Astrocyte (in vitro differentiated cells and primary cell): ENCODE results near the gene PPP2R2D.

Experiments
- CTCF ChIP-seq: IDR thresholded peaks from 2 replicates; pipeline ENCODE4 v1.5.1; 2011; ENCODE audit warnings: low read depth, mild to moderate bottlenecking, inconsistent platforms, low read length, moderate library complexity; ENCODE audit not compliant: insufficient read depth
- EZH2 ChIP-seq: IDR thresholded peaks from 2 replicates; pipeline ENCODE4 v1.6.1; 2012; ENCODE audit warnings: mild to moderate bottlenecking, low read length, inconsistent platforms; ENCODE audit not compliant: insufficient read depth

DNA sequence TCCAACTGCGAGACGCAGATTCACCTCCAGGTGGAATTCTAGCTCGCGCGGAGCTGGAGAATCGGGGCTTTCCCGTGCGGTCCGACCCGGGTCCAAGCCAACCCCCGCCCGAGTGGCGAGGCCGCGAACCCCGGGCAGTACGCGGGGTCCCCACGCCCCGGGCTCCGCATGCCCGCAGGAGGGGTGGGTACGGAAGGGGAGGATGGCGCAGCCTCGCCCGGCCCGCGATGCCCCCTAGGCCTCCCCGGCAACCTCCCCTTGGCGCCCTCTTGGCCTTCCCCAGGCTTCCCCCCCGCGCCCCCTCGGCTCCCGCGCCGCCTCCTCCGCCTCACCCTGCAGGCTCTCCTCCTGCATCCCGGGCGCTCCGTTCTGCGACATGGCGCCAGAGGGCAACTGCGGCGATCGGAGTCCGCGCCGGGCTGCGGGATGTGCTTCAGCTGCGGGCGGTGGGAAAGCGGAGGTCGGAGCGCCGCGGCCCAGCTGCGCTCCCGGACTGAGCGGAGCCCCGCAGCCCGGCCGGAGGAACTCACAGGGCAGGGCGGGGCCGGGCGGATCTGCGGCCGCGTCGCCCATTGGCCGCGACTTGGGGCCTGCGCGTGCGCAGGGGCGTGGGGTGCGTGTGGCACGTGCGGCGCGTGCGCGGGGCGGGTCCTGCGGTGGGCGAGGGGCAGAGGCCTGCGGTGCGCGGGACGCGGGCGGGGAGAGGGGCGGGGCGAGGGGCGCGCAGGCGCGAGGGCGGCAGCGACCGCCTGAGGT, 80.8 kb downstream of the PPP2R2D start, which contains the start of gene BNIP3:
- TF ChIP-seq CTCF (no peak), EZH2 (no peak)
